ENCODE data around the gene RPS16.
A peak's percentile ranks its signal among the peaks of the same experiment; 100 is the strongest.

The RPS16 gene

DNA sequence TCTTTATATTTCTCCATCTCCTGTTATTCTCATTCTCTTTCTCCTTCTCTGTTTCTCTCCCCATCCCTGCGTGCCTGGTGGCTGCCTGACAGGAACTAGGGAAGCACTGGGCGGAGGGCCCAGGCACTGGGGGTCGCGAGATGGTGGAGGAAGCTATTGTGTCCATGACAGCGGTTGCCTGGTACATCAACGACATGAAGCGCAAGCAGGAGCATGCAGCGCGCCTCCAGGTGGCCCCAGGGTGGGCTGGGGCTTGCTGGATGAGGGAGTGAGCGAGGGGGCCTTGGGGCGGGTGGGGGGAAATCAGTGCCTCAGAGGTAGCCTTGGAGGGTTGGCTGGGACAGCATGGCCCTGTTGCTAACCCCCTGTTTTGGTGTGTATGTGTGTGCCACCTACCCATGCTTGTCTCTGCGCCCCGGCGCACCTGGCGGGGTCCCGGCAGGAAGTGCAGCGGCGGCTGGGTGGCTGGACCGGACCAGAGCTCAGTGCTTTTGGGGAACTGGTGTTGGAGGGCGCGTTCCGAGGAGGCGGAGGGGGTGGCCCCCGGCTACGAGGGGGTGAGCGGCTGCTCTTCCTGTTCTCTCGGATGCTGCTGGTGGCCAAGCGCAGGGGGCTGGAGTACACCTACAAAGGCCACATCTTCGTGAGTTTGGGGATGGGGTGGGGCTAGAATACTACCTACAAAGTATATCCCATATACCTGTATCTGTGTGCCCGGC is 18.1 kb downstream of the RPS16 start:
- DNase-seq: no peak

DNA sequence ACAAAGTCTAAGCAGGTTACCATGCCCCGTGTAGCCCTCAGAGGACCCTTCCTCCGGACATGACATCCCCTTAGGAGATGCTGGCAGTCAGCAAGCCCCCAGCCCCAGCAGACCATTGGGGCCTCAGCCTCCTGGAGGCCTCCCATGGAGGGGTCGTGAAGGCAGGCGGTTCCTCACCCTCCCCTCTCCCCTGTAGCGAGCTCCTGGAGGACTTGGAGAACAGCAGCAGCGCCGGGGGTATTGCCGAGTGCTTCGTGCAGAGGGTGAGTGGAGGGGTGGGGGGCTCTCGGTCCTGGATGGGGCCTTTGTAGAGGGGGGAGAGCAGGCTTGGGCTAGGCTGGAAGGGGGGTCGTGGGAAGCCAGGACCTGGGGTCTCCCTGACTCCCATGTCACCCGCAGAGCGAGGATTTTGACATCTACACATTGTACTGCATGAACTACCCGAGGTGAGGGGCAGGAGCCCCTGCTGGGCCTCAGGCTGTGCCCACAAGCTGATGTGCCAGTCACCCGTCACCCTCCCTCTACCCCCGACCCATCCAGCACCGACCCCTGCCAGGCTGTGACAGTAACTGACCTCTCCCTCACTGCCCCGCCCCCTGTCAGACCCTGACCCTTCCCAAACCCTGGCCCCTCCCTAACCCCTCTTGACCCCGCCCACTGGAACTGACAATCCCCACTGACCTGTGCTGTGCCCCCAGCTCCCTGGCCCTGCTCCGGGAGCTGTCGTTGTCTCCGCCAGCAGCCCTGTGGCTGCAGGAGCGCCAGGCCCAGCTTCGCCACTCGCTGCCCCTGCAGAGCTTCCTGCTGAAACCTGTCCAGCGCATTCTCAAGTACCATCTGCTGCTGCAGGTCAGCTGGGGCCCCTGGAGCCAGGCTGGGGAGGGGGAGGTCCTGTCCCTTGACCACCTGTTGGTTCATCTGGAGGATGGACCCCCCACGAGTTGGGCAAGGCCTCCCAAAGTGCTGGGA is 19.3 kb downstream of the RPS16 start:
- DNase-seq: no peak

DNA sequence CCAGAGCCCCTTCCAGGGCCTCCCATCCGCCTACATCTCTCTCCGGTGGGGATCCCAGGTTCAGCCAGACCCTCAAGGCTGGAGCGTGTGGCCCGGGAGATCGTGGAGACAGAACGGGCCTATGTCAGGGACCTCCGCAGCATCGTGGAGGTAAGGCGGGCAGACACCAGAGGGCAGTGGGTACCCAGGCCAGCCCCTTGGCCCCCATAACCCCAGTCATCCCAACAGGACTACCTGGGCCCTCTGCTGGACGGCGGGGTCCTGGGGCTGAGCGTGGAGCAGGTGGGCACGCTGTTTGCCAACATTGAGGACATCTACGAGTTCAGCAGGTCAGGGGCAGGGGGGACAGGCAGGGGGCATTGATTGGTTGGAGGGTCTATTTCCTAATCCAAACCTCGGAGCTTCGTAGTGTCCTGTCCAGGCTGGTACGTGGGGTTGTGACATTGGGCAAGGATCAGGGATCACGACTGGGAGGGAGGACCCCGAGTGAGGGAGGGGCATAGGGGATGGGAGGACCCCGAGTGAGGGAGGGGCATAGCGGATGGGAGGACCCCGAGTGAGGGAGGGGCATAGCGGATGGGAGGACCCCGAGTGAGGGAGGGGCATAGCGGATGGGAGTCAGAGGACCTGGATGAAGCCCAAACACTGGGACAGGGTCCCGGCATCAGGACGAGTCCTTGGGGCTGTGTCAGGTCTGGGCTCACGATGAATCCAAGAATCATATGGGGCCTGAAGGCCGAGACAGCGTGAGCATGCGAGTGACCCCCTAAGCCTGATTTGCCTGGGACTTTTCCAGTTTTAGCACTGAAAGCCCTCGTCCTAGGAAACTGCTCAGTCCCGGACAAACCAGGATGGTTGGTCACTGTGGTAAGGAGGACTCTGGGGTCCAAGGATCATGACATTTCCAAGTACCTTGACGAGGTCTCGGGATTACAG is 20.4 kb downstream of the RPS16 start:
- DNase-seq: no peak

DNA sequence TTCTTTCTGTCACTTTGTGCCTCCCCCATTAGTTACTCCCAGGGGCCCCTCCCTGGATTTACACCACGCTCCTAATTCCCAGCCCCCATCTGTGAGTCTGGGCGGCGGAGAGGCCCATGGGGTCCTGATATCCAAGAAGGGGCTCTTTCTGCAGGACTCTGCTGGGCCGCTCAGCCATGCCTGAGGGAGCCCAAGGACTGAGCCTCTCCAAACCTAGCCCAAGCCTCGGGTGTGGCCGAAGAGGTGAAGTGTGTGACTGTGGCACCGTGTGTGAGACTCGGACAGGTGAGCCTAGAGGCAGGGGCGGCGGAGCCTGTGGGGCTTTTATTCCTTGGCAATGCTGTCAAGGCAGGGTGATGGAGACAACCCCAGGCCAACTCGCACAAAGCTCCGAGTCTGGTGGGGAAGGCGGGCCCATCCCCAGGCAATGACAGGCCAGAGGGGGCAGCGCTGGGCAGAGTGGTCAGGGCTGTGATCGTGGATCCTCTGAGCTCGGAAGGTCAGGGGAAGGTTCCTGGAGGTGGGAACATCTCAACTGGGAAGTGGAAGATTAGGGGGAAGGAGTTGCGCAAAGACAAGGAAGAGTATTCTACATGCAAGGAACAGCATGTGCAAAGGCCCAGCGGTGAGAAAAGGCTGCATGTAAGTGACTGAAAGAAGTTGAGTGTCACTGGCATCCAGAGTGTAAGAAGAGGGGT is 21.7 kb downstream of the RPS16 start:
- no peak for DNase-seq

DNA sequence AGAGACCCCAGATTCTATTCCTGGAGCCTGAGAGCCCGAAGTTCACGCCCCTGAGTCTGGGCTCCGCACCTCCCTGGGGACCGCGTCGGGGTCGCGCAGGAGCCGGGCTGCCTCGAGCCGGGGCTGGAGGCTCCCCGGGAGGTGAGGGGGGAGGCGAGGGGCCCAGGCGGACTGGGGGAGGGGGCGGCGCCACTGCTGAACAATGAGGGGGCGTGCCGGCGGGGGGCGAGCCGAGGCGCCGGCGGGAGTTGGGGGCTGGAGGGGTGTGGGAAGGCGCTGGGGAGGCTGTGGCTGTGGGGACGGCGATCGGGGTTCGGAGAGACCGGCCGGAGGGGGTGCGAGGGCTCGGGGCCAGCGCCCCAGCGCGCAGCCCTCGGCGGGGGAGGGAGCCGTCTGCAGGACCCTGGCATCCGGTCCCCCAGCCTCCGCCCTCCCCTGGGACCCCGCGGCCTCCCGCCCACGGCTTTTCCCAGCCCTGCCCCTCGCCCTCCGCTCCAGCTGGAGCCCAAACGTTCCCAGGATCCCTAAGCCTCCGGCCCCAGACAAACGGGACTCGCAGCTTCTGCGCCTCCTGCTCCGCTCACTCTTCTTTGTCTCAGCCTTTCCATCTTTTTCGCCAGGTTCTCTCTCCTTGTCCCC is 22.4 kb downstream of the RPS16 start:
- DNase-seq: no peak

DNA sequence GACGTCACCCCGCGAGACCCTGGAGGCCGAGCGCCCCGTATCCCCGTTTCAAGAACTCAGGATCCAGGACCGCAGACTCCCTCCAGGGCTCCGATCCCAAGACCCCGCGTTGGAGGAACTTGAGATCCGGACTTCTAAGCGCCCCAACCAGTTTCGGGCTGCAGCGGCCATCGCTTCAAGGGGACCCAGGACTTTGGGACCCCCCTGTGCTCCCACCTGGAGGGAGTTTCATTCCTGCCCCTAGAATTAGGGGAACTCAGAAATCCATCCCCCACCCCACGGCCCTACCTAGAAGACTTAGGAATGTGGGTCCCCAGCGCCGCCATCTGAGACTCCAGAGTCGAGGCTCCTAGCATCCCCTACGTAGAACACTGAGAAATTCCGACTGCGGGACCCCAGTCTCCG is 22.9 kb downstream of the RPS16 start:
- DNase-seq: no peak

DNA sequence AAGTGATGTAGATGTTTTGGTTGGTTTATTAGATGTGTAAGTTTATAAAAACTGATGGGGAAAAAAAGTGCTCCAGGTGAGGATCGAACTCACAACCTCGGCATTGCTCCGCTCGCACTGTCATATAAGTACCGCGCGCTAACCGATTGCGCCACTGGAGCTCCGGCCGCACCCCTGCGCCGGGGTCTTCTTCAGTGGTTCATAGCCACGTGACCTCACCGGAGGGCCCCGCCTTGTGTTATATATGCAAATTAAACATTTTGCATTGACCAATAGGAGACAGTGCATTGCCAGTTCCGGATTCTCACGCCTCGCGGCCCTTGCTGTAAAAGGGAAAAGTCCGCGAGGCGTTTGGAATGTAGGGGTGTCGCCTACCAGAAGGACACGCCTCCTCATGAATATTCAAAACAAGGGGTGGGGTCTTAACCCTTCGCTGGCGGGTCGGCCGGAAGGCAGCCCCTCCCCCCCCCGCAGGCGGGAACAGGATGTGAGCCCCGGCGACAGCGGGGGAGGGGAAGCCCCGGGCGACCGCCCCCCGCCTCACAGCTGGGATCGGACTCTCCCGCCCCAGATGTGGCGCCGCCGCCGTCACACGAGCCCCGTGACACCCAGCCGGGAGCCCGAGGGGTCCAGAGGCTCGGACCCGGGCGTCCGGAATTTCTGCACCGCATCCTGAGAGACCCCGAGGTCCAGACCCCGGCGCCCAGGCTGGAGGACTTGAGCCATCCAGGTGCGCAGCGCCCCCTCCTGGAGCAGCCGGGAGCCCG is 23.5 kb downstream of the RPS16 start, which contains the start of gene PLEKHG2:
Gene PLEKHG2, plus strand, starts transcription at position 570 of the 767 bp plus-strand sequence. CDS start 1,418 bp downstream, outside the sequence.
- peak; percentile 97 to 100 for DNase-seq

DNA sequence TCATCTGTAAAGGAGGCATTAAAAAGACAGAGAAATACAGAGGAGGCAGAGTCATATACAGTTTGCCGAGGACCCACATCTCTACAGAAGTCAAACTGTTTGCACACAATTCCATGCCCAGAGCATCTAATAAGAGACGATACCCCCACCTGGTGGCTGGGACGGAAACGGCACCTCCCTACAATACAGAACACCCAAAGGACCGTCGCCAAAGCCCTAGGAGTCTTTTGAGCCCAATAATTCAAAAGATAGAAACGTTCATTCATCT is 24.0 kb downstream of the RPS16 start:
- peak; percentile 87 to 91 for DNase-seq

DNA sequence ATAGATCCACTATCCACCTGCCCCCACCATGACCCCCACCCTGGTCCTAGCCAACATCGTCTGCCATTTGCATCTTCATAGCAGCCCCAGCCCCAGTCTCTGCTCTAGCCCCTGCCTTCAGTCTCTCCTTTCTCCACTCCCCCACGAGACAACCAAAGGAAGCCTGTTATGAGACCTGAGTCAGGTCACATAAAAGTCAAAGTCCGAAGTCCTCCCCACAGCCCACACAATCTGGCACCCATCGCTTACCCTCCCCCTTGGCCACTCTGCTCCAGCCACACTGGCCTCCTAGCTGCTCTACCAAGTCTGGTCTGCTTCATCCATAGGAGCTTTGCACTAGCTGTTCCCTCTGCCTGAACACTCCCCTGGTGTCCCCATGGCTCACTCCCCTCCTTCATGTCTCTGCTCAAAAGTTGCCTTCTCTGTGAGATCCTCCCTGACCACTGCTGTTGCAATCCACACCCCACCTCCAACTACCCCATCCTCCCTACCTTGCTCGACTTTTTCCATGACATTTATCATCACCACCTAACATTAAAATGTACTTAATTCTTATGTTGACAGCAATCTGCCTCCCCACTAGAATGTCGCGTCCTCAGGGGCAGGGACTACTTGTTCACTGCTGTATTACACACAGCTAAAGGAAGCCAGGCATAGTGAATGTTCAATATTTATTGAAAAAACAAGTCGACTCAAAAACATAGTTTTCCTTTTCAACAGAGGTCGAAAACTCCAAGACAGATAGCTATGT is 24.5 kb downstream of the RPS16 start:
- DNase-seq: no peak

DNA sequence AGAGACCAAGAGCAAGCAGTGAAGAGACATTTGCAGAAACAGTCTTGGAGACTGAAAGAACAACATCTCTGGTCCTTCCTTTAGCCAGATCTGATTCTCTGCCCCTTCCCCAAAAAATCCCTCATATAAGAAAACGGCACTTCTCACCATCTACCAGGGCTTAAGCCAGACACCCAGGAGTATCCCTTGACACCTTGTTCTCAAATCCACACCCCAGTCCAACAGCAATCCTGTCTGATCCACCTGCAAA is 25.0 kb downstream of the RPS16 start:
- no peak for DNase-seq

DNA sequence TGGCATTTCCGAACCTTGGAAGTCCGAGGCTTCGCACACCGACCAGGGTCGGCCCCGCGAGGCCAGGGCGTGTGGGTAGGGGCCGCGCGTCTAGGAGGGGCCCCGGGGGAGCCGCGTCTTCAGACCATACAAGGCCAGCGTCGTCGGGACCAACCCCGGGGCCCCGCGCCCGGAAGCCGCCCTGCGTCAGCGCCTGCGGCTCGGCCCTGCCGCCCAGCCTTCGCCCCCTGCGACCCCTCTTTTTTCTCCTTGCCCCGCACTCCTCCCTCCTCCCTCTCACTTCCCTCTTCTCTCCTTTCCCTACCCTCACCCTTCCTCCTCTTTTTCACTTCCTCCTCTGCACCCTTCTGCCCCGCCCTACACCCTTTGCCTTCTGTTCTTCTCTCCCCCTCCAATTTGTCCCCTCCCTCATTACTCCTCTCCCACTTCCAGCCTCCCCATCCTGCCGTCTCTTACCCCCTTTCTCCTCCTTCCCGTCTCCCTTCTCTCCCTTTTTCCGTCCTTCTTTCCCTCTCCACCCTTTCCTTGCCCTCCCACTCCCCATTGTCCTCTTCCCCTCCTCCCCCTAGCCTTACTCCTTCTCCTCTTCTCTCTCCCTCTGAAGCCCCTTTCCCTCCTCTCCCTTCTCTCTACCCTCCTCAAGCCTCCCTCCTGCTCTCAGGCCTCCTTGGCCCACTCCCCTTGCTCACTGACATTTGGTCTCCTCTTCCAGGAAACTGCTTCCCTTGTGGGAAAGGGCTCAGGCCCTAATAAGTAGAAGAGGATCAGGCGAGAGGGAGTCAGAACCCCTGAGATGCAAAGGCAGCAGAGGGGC is 25.5 kb downstream of the RPS16 start:
- DNase-seq: peak in 1 of 2 donors; percentile 65

DNA sequence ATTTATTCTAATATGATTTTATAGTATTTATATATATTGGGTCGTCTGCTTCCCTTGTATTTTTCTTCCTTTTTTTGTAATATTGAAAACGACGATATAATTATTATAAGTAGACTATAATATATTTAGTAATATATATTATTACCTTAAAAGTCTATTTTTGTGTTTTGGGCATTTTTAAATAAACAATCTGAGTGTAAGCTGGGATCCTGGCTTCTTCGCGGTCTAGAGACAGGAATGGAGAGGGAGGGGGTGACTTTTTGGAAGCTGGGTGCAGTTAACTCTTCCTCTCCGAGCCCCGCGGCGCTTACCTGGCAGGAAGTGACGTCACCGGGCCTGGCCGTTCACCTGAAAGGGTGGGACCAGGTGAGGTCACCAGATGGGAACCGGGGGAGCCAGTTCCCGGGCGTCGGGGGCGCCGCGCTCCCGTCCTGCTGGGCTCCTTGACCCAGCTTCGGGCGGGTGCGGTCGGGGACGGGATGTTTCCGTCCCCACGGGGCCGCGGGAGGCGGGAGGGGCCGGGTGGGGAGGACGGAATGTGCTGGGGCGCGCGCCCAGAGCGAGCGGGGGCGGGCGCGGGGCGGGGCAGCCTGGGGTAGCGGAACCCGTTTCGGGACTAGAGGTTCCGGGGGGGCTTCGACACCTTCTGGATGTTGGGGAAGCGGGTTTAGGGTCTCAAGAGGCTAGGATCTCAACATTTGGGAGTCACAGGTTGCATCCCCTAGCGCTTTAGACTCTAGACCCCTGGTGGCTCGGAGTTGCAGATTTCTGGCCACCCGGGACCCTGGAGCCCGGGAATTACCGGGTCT is 26.3 kb downstream of the RPS16 start:
- peak; percentile 64 to 75 for DNase-seq

DNA sequence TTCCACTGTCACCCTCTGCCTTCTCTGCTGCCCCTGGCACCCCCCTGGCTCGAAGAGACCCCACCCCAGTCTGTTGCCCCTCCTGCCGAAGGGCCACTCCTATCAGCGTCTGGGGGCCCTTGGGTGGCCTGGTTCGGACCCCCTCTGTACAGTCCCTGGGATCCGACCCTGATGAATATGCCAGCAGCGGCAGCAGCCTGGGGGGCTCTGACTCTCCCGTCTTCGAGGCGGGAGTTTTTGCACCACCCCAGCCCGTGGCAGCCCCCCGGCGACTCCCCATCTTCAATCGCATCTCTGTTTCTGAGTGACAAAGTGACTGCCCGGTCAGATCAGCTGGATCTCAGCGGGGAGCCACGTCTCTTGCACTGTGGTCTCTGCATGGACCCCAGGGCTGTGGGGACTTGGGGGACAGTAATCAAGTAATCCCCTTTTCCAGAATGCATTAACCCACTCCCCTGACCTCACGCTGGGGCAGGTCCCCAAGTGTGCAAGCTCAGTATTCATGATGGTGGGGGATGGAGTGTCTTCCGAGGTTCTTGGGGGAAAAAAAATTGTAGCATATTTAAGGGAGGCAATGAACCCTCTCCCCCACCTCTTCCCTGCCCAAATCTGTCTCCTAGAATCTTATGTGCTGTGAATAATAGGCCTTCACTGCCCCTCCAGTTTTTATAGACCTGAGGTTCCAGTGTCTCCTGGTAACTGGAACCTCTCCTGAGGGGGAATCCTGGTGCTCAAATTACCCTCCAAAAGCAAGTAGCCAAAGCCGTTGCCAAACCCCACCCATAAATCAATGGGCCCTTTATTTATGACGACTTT is 27.1 kb downstream of the RPS16 start:
- DNase-seq: no peak

DNA sequence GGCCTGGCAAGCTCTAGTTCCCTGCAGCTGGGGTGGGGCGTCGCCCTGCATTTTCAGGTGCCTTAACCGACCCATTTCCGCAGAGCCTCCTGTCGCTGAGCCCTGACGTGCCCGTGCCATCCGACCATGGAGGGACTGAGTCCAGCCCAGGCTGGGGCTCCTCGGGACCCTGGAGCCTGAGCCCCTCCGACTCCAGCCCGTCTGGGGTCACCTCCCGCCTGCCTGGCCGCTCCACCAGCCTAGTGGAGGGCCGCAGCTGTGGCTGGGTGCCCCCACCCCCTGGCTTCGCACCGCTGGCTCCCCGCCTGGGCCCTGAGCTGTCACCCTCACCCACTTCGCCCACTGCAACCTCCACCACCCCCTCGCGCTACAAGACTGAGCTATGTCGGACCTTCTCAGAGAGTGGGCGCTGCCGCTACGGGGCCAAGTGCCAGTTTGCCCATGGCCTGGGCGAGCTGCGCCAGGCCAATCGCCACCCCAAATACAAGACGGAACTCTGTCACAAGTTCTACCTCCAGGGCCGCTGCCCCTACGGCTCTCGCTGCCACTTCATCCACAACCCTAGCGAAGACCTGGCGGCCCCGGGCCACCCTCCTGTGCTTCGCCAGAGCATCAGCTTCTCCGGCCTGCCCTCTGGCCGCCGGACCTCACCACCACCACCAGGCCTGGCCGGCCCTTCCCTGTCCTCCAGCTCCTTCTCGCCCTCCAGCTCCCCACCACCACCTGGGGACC is 27.9 kb downstream of the RPS16 start:
- no peak for DNase-seq

DNA sequence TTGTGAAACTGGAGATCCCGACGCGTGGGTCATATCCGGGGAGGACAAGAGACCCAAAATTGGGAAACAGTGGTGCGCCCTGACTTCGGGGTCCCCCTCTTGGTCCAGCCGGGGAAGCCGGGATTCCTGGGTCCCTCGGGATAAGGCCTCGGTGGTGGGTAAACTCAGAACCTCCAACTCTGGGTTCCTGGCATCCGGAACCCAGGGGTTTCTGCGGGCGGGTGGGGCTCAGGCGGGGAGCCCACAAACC is 28.4 kb downstream of the RPS16 start:
- no peak for DNase-seq

DNA sequence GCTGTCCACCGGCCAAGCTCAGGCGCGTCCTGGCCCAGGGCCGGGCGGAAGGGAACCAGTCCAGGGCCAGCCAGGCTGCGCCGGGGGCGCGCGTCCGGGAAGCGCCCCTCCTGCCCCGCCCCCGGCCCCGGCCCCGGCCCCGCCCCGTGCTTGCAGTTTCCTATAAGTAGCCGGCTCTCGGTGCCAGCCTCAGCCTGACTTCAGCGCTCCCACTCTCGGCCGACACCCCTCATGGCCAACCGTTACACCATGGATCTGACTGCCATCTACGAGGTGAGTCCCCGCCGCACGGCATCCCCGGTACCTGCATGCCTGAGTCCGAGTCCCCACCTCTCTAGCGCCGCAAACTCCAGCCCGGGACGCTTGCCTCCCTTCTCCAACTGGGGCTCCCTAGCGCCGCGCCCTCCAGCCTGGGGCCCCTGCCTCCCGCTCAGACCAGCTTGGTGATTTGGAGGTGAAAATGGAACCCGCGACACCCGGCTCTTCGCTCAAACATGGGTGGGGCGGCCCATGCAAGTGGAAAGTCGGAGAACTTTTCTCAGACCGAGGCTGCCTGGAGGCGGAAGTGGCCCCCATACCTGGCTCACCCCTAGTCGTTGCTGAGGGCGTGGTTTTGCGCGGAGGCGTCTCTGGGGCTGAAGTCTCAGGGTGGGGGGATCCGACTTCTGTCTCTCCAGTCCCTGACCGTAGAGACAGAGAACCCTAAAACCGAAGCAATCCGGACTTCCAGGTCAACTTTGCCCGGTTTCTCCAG is 28.9 kb downstream of the RPS16 start, which contains the start of gene ZFP36:
Gene ZFP36, plus strand, starts transcription at position 192 of the 754 bp plus-strand sequence. Its CDS starts 58 bp downstream, at position 250.
- DNase-seq: peak; percentile 84 to 90
